Mesendoderm (in vitro differentiated cells): Measurements from ENCODE around the gene FMO1.

Experiments used
- DNase-seq: peaks from one replicate; pipeline ENCODE4 v3.0.0; 2013
- H2AK5ac ChIP-seq: 2 replicates; pipeline ENCODE4 v1.6.1; 2013; ENCODE audit warnings: low read length, inconsistent platforms
- H2BK120ac ChIP-seq: 2 replicates; pipeline ENCODE4 v1.6.1; 2013; ENCODE audit warnings: low read depth, mild to moderate bottlenecking, low read length, moderate library complexity, mixed read lengths
- H2BK15ac ChIP-seq: replicated peaks from 2 replicates; pipeline ENCODE4 v1.6.1; 2013; ENCODE audit warnings: low read depth, mild to moderate bottlenecking, moderate library complexity
- H2BK5ac ChIP-seq: 2 replicates; pipeline ENCODE4 v1.6.1; 2013; ENCODE audit warnings: low read length, inconsistent platforms
- H3K18ac ChIP-seq: 2 replicates; pipeline ENCODE4 v1.6.1; 2013; ENCODE audit warnings: mild to moderate bottlenecking, low read length, mixed read lengths
- H3K23ac ChIP-seq: one replicate; pipeline ENCODE4 v1.6.1; 2013; ENCODE audit warnings: low read length
- H3K27ac ChIP-seq: 2 replicates; pipeline ENCODE4 v1.5.1; 2013; ENCODE audit warnings: low read depth, mild to moderate bottlenecking, inconsistent platforms, low read length, moderate library complexity
- H3K27me3 ChIP-seq: 2 replicates; pipeline ENCODE4 v1.6.1; 2013; ENCODE audit warnings: low read length, control low read depth, mild to moderate bottlenecking, inconsistent platforms; ENCODE audit not compliant: insufficient read depth, poor library complexity
- H3K36me3 ChIP-seq: 2 replicates; pipeline ENCODE4 v1.6.1; 2013; ENCODE audit warnings: low read length, inconsistent platforms; ENCODE audit not compliant: control insufficient read depth, insufficient read depth
- H3K4ac ChIP-seq: one replicate; pipeline ENCODE4 v1.6.1; 2013; ENCODE audit warnings: low read depth, mild to moderate bottlenecking, low read length, moderate library complexity
- H3K4me1 ChIP-seq: 2 replicates; pipeline ENCODE4 v1.6.1; 2013; ENCODE audit warnings: low read depth, low read length, inconsistent platforms; ENCODE audit not compliant: control insufficient read depth
- H3K4me2 ChIP-seq: 2 replicates; pipeline ENCODE4 v1.6.1; 2013; ENCODE audit warnings: low read length
- H3K4me3 ChIP-seq: 2 replicates; pipeline ENCODE4 v1.5.1; 2013; ENCODE audit warnings: mild to moderate bottlenecking, low read length
- H3K56ac ChIP-seq: one replicate; pipeline ENCODE4 v1.6.1; 2013; ENCODE audit warnings: low read length
- H3K79me1 ChIP-seq: 2 replicates; pipeline ENCODE4 v1.6.1; 2013; ENCODE audit warnings: low read length, inconsistent platforms
- H3K79me2 ChIP-seq: 2 replicates; pipeline ENCODE4 v1.6.1; 2013; ENCODE audit warnings: mild to moderate bottlenecking, low read length; ENCODE audit not compliant: control insufficient read depth, insufficient read depth
- H3K9ac ChIP-seq: 2 replicates; pipeline ENCODE4 v1.6.1; 2013; ENCODE audit warnings: low read length, inconsistent platforms
- H4K5ac ChIP-seq: one replicate; pipeline ENCODE4 v1.6.1; 2013; ENCODE audit warnings: low read length
- H4K8ac ChIP-seq: one replicate; pipeline ENCODE4 v1.6.1; 2013; ENCODE audit warnings: low read depth, mild to moderate bottlenecking, control low read depth, low read length, moderate library complexity
- WGBS: extraction: QIAGEN DNeasy Blood & Tissue Kit; methylation state at CpG from one replicate; pipeline ENCODE4 v1.1.7; 2013; ENCODE audit warnings: low lambda C conversion rate, missing lambda C conversion rate; ENCODE audit not compliant: insufficient coverage; ENCODE audit errors: extremely low coverage; 5-methylcytosine and 5-hydroxymethylcytosine counted together

The FMO1 gene

GRCh38 chr1:171310661-171311087, 62.4 kb downstream of the FMO1 start:
- Histone ChIP-seq H3K27me3 (no peaks in the 10 kb centered on the region), H3K4me2 (no peak overlapping the region), H4K8ac (no peak overlapping the region), H3K79me1 (no peaks in the 10 kb centered on the region), H3K56ac (no peak overlapping the region), H2BK5ac (no peak overlapping the region), H2AK5ac (no peak overlapping the region), H3K4me1 (no peaks in the 10 kb centered on the region), H3K27ac (no peak overlapping the region), H3K4me3 (no peak overlapping the region), H3K79me2 (no peaks in the 10 kb centered on the region), H3K23ac (no peak overlapping the region), H3K9ac (no peak overlapping the region), H3K36me3 (no peaks in the 10 kb centered on the region), H2BK120ac (no peak overlapping the region), H4K5ac (no peak overlapping the region), H3K4ac (no peak overlapping the region), H3K18ac (peak overlapping the region; percentile 51), H2BK15ac (no peak overlapping the region)
- no CpG with 5 or more reads among the region's 3 CpGs for WGBS
- peak; percentile 72 for DNase-seq

- Histone ChIP-seq H3K23ac (no peak overlapping the region), H3K27me3 (no peaks in the 10 kb centered on the region), H3K4me2 (no peak overlapping the region), H3K27ac (no peak overlapping the region), H3K9ac (no peak overlapping the region), H3K79me1 (no peaks in the 10 kb centered on the region), H2AK5ac (no peak overlapping the region), H3K79me2 (no peaks in the 10 kb centered on the region), H2BK15ac (no peak overlapping the region), H3K4me3 (no peak overlapping the region), H3K36me3 (no peaks in the 10 kb centered on the region), H2BK120ac (no peak overlapping the region), H4K8ac (no peak overlapping the region), H3K56ac (no peak overlapping the region), H2BK5ac (no peak overlapping the region), H3K4ac (no peak overlapping the region), H3K18ac (no peak overlapping the region), H4K5ac (no peak overlapping the region), H3K4me1 (no peaks in the 10 kb centered on the region)
- no peak for DNase-seq
- no CpG with 5 or more reads among the region's 8 CpGs for WGBS
Measured at GRCh38 chr1:171311771-171312558, 63.7 kb downstream of the FMO1 start.

GRCh38 chr1:171313319-171313834, 65.1 kb downstream of the FMO1 start:
- Histone ChIP-seq H3K4me1 (no peaks in the 10 kb centered on the region), H3K27ac (no peak overlapping the region), H3K27me3 (no peaks in the 10 kb centered on the region), H3K4me2 (no peak overlapping the region), H3K9ac (no peak overlapping the region), H3K56ac (no peak overlapping the region), H4K5ac (no peak overlapping the region), H3K23ac (no peak overlapping the region), H3K79me2 (no peaks in the 10 kb centered on the region), H2AK5ac (no peak overlapping the region), H3K18ac (no peak overlapping the region), H2BK120ac (no peak overlapping the region), H4K8ac (no peak overlapping the region), H3K4me3 (no peak overlapping the region), H3K4ac (no peak overlapping the region), H2BK5ac (no peak overlapping the region), H3K79me1 (no peaks in the 10 kb centered on the region), H2BK15ac (no peak overlapping the region), H3K36me3 (no peaks in the 10 kb centered on the region)
- no peak for DNase-seq
- WGBS, result no CpG with 5 or more reads among the region's 1 CpG

GRCh38 chr1:171313835-171314320, 65.6 kb downstream of the FMO1 start, which contains the start of gene FMO4:
Gene FMO4 (plus strand): TSS chr1:171314183. CDS start chr1:171319826, 5,643 bp downstream.
- no peak within 1 kb of the TSS for H3K4me2 ChIP-seq
- no peak within 1 kb of the TSS for H3K9ac ChIP-seq
- H3K27me3 ChIP-seq, result no peaks in the 10 kb centered on the region
- H4K8ac ChIP-seq, result no peak within 1 kb of the TSS
- H3K4me1 ChIP-seq, result no peaks in the 10 kb centered on the region
- H2BK5ac ChIP-seq, result no peak within 1 kb of the TSS
- no peak within 1 kb of the TSS for H3K27ac ChIP-seq
- no peak within 1 kb of the TSS for H2AK5ac ChIP-seq
- no peaks in the 10 kb centered on the region for H3K79me1 ChIP-seq
- no peak within 1 kb of the TSS for H3K56ac ChIP-seq
- WGBS, result no CpG with 5 or more reads among the region's 10 CpGs
- no peak within 1 kb of the TSS for H3K18ac ChIP-seq
- DNase-seq, result peak; percentile 98
- H2BK15ac ChIP-seq, result no peak within 1 kb of the TSS
- no peak within 1 kb of the TSS for H2BK120ac ChIP-seq
- H3K36me3 ChIP-seq, result no peaks in the 10 kb centered on the region
- no peak within 1 kb of the TSS for H4K5ac ChIP-seq
- H3K23ac ChIP-seq, result no peak within 1 kb of the TSS
- no peak within 1 kb of the TSS for H3K4ac ChIP-seq
- no peaks in the 10 kb centered on the region for H3K79me2 ChIP-seq
- no peak within 1 kb of the TSS for H3K4me3 ChIP-seq

GRCh38 chr1:171329251-171329650, 81.0 kb downstream of the FMO1 start:
- Histone ChIP-seq H3K9ac (no peak overlapping the region), H3K23ac (no peak overlapping the region), H2BK5ac (no peak overlapping the region), H3K4me2 (no peak overlapping the region), H3K36me3 (no peaks in the 10 kb centered on the region), H3K18ac (no peak overlapping the region), H2AK5ac (no peak overlapping the region), H3K27me3 (no peaks in the 10 kb centered on the region), H4K8ac (no peak overlapping the region), H3K79me2 (no peaks in the 10 kb centered on the region), H3K56ac (no peak overlapping the region), H3K79me1 (no peaks in the 10 kb centered on the region), H3K4ac (no peak overlapping the region), H3K27ac (no peak overlapping the region), H2BK120ac (no peak overlapping the region), H3K4me1 (no peaks in the 10 kb centered on the region), H4K5ac (no peak overlapping the region), H3K4me3 (no peak overlapping the region), H2BK15ac (no peak overlapping the region)
- WGBS, result no CpG with 5 or more reads among the region's 7 CpGs
- DNase-seq, result no peak
